Vagina (tissue), 2 donors: ENCODE data around the gene PIR.

Source experiments
- CTCF ChIP-seq, 3 experiments: fragments of 450-650 bp in 2 of 3; fragments of 200-600 bp in 1 of 3; sonication (generic) in 1 of 3; IDR thresholded peaks; one replicate each; pipeline ENCODE4 v1.5.1; 2017 to 2019; ENCODE audit warnings: antibody characterized with exemption in 3 of 3, mild to moderate bottlenecking in 2 of 3, moderate library complexity in 2 of 3
- POLR2A ChIP-seq, 2 donors: fragments of 450-650 bp; IDR thresholded peaks; one replicate each; pipeline ENCODE4 v1.6.1; 2017; ENCODE audit warnings: antibody characterized with exemption in 2 of 2, mild to moderate bottlenecking in 2 of 2, moderate library complexity in 2 of 2

GRCh38 chrX:15469613-15470012 lies 23.5 kb downstream of the PIR start:
- no peak for TF ChIP-seq CTCF (IDR thresholded peaks at IDR 0.05)
- no peak for TF ChIP-seq POLR2A (IDR thresholded peaks at IDR 0.05)
